Suprapubic skin (tissue), 4 donors: ENCODE data around the gene CHN1. TPM values are rescaled to one million over a fixed set of nuclear protein-coding genes. Genes with fewer than 3 reads are reported as not detected.

ENCODE experiments used
- DNase-seq, 2 donors: peaks; one replicate each; pipeline ENCODE4 v3.0.0-alpha.2; 2019; ENCODE audit warnings: low spot score in 2 of 2
- H3K27ac ChIP-seq: fragments of 200-600 bp; sonication (generic); one replicate; pipeline ENCODE4 v1.5.1; 2019
- H3K27me3 ChIP-seq: fragments of 200-600 bp; sonication (generic); one replicate; pipeline ENCODE4 v1.5.1; 2019
- H3K36me3 ChIP-seq: fragments of 200-600 bp; sonication (generic); one replicate; pipeline ENCODE4 v1.5.1; 2019
- H3K4me1 ChIP-seq: fragments of 200-600 bp; sonication (generic); one replicate; pipeline ENCODE4 v1.5.1; 2019
- H3K4me3 ChIP-seq: fragments of 200-600 bp; sonication (generic); one replicate; pipeline ENCODE4 v1.5.1; 2019; ENCODE audit warnings: mild to moderate bottlenecking
- H3K9me3 ChIP-seq: fragments of 200-600 bp; sonication (generic); one replicate; pipeline ENCODE4 v1.5.1; 2019
- EP300 ChIP-seq: sonication (generic); formaldehyde crosslinking; IDR thresholded peaks from one replicate; pipeline ENCODE4 v1.6.1; 2017; ENCODE audit warnings: antibody characterized with exemption
- POLR2A ChIP-seq, 2 donors: fragments of 450-650 bp; IDR thresholded peaks; one replicate each; pipeline ENCODE4 v1.6.1; 2017; ENCODE audit warnings: antibody characterized with exemption in 2 of 2, mild to moderate bottlenecking in 2 of 2, moderate library complexity in 2 of 2
- POLR2AphosphoS5 ChIP-seq, 3 donors: sonication (generic); formaldehyde crosslinking; IDR thresholded peaks; one replicate each; pipeline ENCODE4 v1.6.1; 2017; ENCODE audit warnings: antibody characterized with exemption in 3 of 3
- WGBS: methylation state at CpG from one replicate; pipeline ENCODE4 v1.1.5; 2018; 5-methylcytosine and 5-hydroxymethylcytosine counted together
- total RNA-seq, 4 donors: library from RNA; depleted of rRNA; stranded (reverse); fragments of >200 nt; gene quantifications; one replicate each; pipeline ENCODE4 v1.1.0, GENCODE V29; 2016
- TF ChIP-seq, protein P1 (sequence below), 2 donors: fragments of 200-600 bp in 1 of 2; fragments of 450-650 bp in 1 of 2; sonication (generic) in 1 of 2; IDR thresholded peaks; one replicate each; pipeline ENCODE4 v1.5.1; 2016 to 2019; ENCODE audit warnings: antibody characterized with exemption in 2 of 2, mild to moderate bottlenecking in 1 of 2, moderate library complexity in 1 of 2

The CHN1 gene
- total RNA-seq, 4 donors from 2014 or later: 1.6 to 4.9 (median 3.6) TPM

GRCh38 chr2:174815526-174815925 lies 189.7 kb downstream of the CHN1 start:
- WGBS: 46% methylated on average over 2 of the region's 2 CpGs
- Histone ChIP-seq H3K4me1 (no peaks in the 10 kb centered on the region), H3K27me3 (no peaks in the 10 kb centered on the region), H3K4me3 (no peak overlapping the region), H3K36me3 (no peaks in the 10 kb centered on the region), H3K9me3 (no peaks in the 10 kb centered on the region), H3K27ac (no peak overlapping the region)
- DNase-seq: no peak
- TF ChIP-seq, protein P1, sequence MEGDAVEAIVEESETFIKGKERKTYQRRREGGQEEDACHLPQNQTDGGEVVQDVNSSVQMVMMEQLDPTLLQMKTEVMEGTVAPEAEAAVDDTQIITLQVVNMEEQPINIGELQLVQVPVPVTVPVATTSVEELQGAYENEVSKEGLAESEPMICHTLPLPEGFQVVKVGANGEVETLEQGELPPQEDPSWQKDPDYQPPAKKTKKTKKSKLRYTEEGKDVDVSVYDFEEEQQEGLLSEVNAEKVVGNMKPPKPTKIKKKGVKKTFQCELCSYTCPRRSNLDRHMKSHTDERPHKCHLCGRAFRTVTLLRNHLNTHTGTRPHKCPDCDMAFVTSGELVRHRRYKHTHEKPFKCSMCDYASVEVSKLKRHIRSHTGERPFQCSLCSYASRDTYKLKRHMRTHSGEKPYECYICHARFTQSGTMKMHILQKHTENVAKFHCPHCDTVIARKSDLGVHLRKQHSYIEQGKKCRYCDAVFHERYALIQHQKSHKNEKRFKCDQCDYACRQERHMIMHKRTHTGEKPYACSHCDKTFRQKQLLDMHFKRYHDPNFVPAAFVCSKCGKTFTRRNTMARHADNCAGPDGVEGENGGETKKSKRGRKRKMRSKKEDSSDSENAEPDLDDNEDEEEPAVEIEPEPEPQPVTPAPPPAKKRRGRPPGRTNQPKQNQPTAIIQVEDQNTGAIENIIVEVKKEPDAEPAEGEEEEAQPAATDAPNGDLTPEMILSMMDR (IDR thresholded peaks at IDR 0.05): no peak
- no peak for TF ChIP-seq POLR2AphosphoS5 (IDR thresholded peaks at IDR 0.05)
- TF ChIP-seq POLR2A (IDR thresholded peaks at IDR 0.05): no peak
- no peak for TF ChIP-seq EP300

- Histone ChIP-seq H3K27ac (no peak overlapping the region), H3K4me3 (no peak overlapping the region), H3K36me3 (no peaks in the 10 kb centered on the region), H3K9me3 (no peaks in the 10 kb centered on the region), H3K27me3 (no peaks in the 10 kb centered on the region), H3K4me1 (no peaks in the 10 kb centered on the region)
- TF ChIP-seq POLR2AphosphoS5 (IDR thresholded peaks at IDR 0.05) (no peak), POLR2A (IDR thresholded peaks at IDR 0.05) (no peak), EP300 (no peak)
- TF ChIP-seq, protein P1 (IDR thresholded peaks at IDR 0.05): no peak
- DNase-seq: no peak
- 97% methylated on average over 7 of the region's 7 CpGs for WGBS
Observed at GRCh38 chr2:174812037-174812436, 193.1 kb downstream of the CHN1 start.

GRCh38 chr2:174807931-174808330 lies 197.2 kb downstream of the CHN1 start:
- WGBS: 73% methylated on average over 1 of the region's 1 CpG
- Histone ChIP-seq H3K4me3 (no peak overlapping the region), H3K9me3 (no peaks in the 10 kb centered on the region), H3K4me1 (no peaks in the 10 kb centered on the region), H3K27me3 (no peaks in the 10 kb centered on the region), H3K27ac (no peak overlapping the region), H3K36me3 (no peaks in the 10 kb centered on the region)
- DNase-seq: no peak
- TF ChIP-seq POLR2AphosphoS5 (IDR thresholded peaks at IDR 0.05) (no peak), POLR2A (IDR thresholded peaks at IDR 0.05) (no peak), EP300 (no peak)
- TF ChIP-seq, protein P1 (IDR thresholded peaks at IDR 0.05): no peak

DNA sequence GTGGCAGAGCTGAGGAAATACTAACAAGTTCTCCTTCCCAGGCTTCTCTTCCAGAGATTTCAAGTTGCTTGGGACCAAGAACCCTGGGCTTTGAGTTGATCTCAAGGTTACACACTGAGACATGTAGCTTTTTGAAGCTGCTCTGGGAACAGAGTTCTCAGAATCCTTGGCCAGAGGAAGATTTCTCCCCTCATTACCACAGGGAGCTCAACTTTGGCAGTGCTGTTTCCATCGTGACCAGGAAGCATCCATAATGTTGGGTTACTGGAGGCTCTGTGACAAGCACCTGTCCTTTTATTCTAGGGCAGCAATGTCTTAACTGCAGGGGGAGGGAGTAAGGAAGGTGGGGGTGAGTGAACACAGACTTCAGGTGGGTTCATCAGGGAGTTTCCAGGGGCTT lies 199.4 kb downstream of the CHN1 start:
- TF ChIP-seq POLR2A (IDR thresholded peaks at IDR 0.05) (no peak), POLR2AphosphoS5 (IDR thresholded peaks at IDR 0.05) (no peak), EP300 (no peak)
- TF ChIP-seq, protein P1 (IDR thresholded peaks at IDR 0.05): no peak
- whole genome bisulfite sequencing: 64% methylated on average over 1 of the region's 1 CpG
- no peaks in the 10 kb centered on the region for H3K4me1 ChIP-seq
- H3K9me3 ChIP-seq: no peaks in the 10 kb centered on the region
- H3K27ac ChIP-seq: no peak overlapping the region
- no peak overlapping the region for H3K4me3 ChIP-seq
- no peak for DNase-seq
- H3K27me3 ChIP-seq: no peaks in the 10 kb centered on the region
- no peaks in the 10 kb centered on the region for H3K36me3 ChIP-seq

DNA sequence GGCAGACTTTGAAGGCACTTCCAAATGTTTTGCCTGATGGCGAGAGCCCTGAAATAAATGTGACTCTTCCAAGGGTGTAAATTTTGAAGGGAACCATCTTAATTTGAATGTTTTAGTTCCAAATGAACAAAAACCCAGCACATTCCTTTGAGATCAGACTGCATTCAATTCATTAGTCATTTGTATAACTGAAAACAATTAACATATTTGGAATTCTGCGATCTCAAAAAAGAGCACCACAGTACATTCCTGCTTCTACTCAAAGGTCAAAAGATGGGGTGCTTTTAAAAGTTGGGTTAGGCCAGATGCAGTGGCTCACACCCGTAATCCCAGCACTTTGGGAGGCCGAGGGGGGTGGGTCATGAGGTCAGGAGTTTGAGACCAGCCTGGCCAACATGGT lies 202.7 kb downstream of the CHN1 start:
- H3K36me3 ChIP-seq: no peaks in the 10 kb centered on the region
- no peaks in the 10 kb centered on the region for H3K4me1 ChIP-seq
- no peak overlapping the region for H3K4me3 ChIP-seq
- no peaks in the 10 kb centered on the region for H3K27me3 ChIP-seq
- TF ChIP-seq, protein P1 (IDR thresholded peaks at IDR 0.05): no peak
- no peak for TF ChIP-seq EP300
- no peak for TF ChIP-seq POLR2A (IDR thresholded peaks at IDR 0.05)
- TF ChIP-seq POLR2AphosphoS5 (IDR thresholded peaks at IDR 0.05): no peak
- no peaks in the 10 kb centered on the region for H3K9me3 ChIP-seq
- no peak overlapping the region for H3K27ac ChIP-seq
- DNase-seq: no peak
- WGBS: 81% methylated on average over 4 of the region's 4 CpGs
